Inflammatory macrophage (primary cell): ENCODE data around the gene DYRK4.

Source experiments
- DNase-seq, 2 donors: peaks; one replicate each; pipeline ENCODE4 v3.0.0-alpha.2; 2020 to 2022

The DYRK4 gene

DNA sequence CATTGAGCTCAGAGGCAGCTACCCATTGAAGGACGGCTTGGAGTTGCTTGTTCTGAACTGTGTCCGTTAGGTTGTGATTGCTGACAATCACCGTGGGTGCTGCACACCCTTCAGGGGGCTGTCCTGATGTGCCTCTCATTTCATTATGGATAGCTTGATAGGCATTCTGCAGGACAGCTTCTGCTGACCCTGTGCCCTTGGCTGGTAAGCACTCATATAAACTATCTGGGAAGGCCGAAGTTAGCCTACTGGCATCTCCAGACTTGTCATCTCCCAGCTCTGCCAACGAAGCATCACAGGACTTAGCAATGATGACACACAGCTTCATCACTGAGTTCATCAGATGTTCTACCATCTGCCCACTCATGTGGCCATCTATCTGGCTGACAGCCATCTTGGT is 64.5 kb downstream of the DYRK4 start:
- no peak for DNase-seq

DNA sequence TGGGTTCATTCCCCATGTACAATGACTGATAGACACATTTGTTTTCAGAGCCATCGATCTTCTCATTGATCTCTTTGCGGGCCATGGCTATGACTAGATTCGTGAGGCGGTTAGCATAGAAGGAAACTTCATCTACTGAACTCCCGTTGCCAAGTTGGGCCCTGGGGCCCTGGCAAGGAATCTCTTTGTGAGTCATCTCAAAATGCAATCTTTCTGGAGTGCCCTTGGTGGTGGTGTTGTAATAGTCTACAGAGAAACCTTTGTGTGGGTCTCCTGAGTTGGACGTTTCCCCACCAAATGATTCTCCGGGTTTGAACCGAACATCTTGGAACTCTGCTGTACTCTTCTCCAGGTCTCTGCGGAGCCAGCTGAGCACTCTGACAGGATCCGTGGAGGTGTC is 66.4 kb downstream of the DYRK4 start:
- DNase-seq: no peak

DNA sequence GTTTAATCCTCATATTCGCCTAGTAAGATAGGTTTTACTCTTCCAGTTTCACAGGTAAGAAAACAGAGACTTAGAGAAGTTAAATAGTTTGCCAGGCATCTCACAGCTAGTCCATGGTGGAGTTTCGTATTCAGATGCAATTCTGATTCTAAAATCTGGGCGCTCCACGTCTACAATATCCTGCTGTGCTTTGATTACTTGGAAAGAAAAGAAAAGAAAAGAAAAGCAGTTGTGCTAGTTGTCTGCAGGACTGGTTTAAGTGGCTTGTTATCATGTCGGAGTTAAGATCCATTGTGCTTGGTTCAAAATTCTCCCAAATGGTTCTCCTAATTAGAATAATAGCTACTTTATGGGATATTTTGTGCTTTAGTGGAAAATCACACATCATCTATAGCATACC is 68.3 kb downstream of the DYRK4 start:
- no peak for DNase-seq

DNA sequence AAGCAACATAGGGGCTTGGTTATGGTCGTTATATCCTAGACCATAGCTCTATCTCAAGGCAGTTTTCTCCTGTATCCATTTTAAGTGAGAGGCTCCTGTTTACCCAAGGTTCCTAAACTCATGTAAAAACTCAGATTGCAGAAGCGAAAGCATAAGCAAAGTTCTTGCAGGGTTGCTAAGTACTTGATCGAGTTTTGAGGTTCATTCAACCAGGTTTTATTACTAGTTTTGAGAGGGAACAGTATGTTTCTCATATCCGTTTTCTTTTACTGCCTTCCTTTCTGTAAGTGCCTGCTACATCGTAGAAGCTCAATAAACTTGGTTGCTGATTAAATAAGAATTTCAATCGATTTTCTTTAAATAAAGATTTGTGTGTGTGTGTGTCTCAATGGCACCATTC is 81.7 kb downstream of the DYRK4 start:
- no peak for DNase-seq

DNA sequence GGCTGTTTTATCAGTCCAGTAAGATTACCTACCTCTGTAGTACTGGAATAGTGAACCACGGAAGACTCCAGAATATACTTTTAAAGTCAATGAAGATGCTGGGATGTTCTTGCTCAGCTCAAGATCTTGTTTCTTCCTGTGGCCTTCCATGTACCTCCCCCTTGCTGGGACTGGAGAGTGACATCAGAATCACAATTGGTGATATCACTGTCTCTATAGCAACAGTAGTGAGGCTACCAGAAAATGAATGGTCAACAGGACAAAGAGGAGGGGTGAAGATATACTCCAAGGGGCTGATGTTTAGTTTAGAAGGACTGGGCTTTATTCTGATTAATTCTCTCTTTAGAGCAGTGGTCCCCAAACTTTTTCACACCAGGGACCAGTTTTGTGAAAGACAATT is 83.0 kb downstream of the DYRK4 start:
- no peak for DNase-seq

DNA sequence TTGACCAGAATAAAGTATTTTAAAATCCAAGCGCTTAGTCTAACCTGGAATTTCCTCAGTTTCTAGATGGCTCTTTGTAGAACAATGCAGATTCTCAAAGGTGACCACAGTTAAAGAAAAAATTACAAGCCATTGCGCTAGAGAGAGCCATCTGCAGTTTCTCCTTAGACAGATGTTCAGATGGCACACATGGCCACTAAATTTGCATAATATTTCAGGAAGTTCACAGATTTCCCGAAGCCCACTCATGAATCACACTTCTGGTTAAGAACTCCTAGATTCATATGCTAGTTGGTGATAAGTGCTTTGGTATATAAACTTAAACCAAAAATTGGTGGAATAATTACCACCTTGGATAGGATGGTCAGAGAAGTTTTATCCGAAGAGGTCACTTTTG is 86.1 kb downstream of the DYRK4 start:
- DNase-seq: peak; percentile 59 to 67

DNA sequence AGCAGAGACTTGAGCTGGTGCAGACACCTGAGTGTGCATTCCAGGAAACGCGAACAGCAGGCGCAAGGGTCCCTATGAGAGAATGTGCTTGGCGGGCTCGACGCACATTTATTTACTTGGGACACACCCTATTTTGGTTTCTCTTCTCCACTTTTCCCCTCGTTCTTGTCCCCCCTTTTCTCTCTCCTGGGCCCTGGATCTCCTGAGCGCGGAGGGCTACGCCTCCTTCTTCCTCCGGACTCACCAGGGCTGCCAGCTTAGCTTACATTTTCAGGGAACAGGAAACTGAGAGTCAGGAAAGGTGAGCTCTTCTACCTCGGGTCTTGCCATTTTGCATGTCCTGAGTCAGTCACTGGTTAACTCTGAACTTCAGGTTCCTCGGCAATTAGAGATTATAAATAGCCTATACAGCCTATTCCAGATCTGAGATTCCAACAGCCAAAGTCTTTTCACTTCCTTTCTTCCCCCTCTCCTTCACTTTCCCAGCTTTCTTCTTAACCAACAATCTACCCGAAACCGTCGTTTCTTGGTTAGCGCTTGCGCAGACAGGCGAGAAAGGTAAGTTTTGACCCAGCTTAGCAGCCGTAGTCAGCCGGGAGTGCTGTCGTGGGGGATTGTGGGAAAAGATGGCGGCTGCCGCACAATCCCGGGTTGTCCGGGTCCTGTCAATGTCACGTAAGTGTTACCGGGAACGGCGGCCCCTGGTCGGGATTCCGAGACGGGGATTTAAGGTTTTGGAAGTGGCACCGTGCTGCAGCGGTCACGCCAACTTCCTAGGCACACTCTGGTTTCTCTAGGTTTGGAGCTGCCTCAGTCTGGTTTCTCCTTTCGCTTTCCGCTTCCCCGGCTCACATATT is 86.7 kb downstream of the DYRK4 start, which contains the start of the genes AKAP3 and NDUFA9:
Gene AKAP3, minus strand, starts transcription at position 551 of the 857 bp plus-strand sequence. CDS start 10,855 bp downstream, outside the sequence.
Gene NDUFA9, plus strand, starts transcription at position 614 of the 857 bp plus-strand sequence. Its CDS starts 13 bp downstream, at position 627.
- peak; percentile 83 to 88 for DNase-seq

DNA sequence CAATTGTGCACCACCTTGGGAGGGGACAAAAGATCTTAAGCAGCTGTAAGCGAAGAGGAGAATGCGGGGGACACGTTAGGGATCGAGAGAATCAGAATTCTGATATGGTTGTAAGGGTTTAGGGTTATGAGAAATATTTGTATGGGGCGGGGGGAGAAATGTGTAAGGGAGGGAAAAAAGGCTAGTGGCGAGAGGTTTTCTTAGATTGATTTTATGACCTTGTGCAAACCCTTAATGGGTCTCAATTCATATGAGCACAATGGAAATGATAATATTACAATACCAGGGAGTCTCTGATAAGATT is 87.3 kb downstream of the DYRK4 start:
- DNase-seq: no peak

DNA sequence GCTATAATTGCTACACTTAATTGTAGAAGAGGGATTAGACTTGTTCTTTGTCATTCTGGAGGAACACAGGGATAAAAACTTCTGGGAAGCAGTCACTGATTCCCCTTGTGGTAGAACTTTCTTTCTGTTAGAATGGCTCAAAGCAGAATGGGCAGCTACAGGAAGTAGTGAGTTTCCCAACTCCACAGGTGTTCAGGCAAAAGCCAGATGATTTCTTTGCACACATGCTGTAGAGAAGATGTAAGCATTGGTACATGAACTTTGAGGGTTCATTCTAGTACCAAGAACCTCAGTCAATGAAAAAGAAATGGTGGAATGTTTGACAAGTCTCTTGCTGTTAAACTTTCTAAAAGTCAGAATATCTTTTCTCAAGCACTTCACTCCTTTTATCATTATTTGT is 91.2 kb downstream of the DYRK4 start:
- DNase-seq: no peak

DNA sequence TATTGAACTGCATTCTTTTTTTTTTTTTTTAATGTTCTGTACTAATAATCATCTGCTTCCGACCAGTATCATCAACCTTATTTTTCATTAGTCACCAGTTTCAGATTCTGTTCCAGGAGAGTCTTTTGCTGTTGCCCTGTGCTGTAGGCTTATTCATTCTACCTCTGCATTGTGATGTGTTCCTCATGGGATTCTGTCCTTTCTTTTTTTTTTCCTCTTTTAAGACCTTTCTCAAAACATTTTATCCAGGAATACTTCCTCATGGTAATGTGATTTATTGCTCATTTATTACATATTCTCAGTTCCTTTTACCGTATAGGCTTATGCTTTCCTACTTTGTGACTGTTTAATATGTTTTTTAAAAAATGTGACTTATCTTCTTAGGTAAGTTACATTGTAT is 91.7 kb downstream of the DYRK4 start:
- DNase-seq: no peak
